ENCODE measurements around the gene ACTL8. TPM values are rescaled to one million over a fixed set of nuclear protein-coding genes. Genes with fewer than 3 reads are reported as not detected.
A peak's percentile ranks its signal among the peaks of the same experiment; 100 is the strongest.

Gene ACTL8
- total and polyA plus RNA-seq, 2 experiments from 2014 or later, result 0.38 to 0.71 TPM

DNA sequence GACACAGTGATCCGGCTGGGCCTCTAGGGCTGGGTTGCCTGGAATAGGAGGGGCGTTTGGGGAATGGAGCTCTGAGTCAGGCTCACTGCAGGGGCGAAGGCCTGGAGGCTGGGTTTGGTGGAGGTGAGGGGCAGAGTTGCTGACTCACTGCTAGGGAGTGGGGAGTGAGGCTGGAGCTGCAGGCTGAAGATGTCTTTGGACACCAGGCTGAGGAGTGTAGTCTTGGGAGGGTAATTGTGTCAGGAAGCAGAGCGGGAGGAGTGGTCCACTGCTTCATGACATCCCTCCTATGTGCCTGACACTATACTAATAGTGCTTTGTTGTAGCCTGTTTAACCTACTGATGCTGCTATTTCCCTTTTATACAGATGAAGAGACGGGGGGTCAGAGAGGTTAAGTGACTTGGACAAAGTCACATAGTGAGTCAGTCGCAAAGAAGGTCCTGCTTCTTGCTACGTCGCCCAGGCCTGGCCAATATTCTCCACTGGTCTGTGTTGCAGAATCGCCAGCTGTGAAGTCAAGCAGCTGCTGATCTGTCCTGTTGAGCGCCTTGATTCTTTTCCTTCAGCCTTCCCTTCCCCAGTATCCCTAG, 13.6 kb downstream of the ACTL8 start:
- H3K4me2 ChIP-seq, result no peak overlapping the region
- H4K20me1 ChIP-seq (replicated peaks; ENCODE audit: insufficient read depth), result no peaks in the 10 kb centered on the region
- ATAC-seq, result peak; percentile 61

More for the DNA sequence above, 13.6 kb downstream of the ACTL8 start:
- H3K27me3 Mint-ChIP-seq (ENCODE audit: insufficient read depth, low read depth, poor library complexity), result peaks cover 6% of the 10 kb centered on the region
- TF ChIP-seq EZH2 (IDR thresholded peaks at IDR 0.05; ENCODE audit: low read depth, unreplicated experiment) (no peak), STAT1 (IDR thresholded peaks at IDR 0.05; ENCODE audit: unreplicated experiment) (no peak), POLR2AphosphoS5 (IDR thresholded peaks at IDR 0.05; ENCODE audit: low read depth) (no peak), ZNF114 (CRISPR knock-in tag; IDR thresholded peaks at IDR 0.05) (no peak), NANOG (IDR thresholded peaks at IDR 0.05; ENCODE audit: borderline replicate concordance) (no peak), JUNB (IDR thresholded peaks at IDR 0.05; ENCODE audit: unreplicated experiment) (no peak)
- TF ChIP-seq, protein P1, sequence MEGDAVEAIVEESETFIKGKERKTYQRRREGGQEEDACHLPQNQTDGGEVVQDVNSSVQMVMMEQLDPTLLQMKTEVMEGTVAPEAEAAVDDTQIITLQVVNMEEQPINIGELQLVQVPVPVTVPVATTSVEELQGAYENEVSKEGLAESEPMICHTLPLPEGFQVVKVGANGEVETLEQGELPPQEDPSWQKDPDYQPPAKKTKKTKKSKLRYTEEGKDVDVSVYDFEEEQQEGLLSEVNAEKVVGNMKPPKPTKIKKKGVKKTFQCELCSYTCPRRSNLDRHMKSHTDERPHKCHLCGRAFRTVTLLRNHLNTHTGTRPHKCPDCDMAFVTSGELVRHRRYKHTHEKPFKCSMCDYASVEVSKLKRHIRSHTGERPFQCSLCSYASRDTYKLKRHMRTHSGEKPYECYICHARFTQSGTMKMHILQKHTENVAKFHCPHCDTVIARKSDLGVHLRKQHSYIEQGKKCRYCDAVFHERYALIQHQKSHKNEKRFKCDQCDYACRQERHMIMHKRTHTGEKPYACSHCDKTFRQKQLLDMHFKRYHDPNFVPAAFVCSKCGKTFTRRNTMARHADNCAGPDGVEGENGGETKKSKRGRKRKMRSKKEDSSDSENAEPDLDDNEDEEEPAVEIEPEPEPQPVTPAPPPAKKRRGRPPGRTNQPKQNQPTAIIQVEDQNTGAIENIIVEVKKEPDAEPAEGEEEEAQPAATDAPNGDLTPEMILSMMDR (conservative IDR thresholded peaks at IDR 0.05; ENCODE audit: low read depth in 2 of 2), result no peak
- TF ChIP-seq, protein P2, sequence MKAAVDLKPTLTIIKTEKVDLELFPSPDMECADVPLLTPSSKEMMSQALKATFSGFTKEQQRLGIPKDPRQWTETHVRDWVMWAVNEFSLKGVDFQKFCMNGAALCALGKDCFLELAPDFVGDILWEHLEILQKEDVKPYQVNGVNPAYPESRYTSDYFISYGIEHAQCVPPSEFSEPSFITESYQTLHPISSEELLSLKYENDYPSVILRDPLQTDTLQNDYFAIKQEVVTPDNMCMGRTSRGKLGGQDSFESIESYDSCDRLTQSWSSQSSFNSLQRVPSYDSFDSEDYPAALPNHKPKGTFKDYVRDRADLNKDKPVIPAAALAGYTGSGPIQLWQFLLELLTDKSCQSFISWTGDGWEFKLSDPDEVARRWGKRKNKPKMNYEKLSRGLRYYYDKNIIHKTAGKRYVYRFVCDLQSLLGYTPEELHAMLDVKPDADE (IDR thresholded peaks at IDR 0.05), result no peak
- TF ChIP-seq, protein P3, sequence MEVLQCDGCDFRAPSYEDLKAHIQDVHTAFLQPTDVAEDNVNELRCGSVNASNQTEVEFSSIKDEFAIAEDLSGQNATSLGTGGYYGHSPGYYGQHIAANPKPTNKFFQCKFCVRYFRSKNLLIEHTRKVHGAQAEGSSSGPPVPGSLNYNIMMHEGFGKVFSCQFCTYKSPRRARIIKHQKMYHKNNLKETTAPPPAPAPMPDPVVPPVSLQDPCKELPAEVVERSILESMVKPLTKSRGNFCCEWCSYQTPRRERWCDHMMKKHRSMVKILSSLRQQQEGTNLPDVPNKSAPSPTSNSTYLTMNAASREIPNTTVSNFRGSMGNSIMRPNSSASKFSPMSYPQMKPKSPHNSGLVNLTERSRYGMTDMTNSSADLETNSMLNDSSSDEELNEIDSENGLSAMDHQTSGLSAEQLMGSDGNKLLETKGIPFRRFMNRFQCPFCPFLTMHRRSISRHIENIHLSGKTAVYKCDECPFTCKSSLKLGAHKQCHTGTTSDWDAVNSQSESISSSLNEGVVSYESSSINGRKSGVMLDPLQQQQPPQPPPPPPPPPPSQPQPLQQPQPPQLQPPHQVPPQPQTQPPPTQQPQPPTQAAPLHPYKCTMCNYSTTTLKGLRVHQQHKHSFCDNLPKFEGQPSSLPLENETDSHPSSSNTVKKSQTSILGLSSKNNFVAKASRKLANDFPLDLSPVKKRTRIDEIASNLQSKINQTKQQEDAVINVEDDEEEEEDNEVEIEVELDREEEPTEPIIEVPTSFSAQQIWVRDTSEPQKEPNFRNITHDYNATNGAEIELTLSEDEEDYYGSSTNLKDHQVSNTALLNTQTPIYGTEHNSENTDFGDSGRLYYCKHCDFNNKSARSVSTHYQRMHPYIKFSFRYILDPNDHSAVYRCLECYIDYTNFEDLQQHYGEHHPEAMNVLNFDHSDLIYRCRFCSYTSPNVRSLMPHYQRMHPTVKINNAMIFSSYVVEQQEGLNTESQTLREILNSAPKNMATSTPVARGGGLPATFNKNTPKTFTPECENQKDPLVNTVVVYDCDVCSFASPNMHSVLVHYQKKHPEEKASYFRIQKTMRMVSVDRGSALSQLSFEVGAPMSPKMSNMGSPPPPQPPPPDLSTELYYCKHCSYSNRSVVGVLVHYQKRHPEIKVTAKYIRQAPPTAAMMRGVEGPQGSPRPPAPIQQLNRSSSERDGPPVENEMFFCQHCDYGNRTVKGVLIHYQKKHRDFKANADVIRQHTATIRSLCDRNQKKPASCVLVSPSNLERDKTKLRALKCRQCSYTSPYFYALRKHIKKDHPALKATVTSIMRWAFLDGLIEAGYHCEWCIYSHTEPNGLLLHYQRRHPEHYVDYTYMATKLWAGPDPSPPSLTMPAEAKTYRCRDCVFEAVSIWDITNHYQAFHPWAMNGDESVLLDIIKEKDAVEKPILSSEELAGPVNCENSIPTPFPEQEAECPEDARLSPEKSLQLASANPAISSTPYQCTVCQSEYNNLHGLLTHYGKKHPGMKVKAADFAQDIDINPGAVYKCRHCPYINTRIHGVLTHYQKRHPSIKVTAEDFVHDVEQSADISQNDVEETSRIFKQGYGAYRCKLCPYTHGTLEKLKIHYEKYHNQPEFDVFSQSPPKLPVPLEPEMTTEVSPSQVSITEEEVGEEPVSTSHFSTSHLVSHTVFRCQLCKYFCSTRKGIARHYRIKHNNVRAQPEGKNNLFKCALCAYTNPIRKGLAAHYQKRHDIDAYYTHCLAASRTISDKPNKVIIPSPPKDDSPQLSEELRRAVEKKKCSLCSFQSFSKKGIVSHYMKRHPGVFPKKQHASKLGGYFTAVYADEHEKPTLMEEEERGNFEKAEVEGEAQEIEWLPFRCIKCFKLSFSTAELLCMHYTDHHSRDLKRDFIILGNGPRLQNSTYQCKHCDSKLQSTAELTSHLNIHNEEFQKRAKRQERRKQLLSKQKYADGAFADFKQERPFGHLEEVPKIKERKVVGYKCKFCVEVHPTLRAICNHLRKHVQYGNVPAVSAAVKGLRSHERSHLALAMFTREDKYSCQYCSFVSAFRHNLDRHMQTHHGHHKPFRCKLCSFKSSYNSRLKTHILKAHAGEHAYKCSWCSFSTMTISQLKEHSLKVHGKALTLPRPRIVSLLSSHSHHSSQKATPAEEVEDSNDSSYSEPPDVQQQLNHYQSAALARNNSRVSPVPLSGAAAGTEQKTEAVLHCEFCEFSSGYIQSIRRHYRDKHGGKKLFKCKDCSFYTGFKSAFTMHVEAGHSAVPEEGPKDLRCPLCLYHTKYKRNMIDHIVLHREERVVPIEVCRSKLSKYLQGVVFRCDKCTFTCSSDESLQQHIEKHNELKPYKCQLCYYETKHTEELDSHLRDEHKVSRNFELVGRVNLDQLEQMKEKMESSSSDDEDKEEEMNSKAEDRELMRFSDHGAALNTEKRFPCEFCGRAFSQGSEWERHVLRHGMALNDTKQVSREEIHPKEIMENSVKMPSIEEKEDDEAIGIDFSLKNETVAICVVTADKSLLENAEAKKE (CRISPR knock-in tag; IDR thresholded peaks at IDR 0.05), result no peak
- peaks cover 16% of the 10 kb centered on the region for H3K4me1 Mint-ChIP-seq
- no peaks in the 10 kb centered on the region for H3F3A ChIP-seq (replicated peaks; ENCODE audit: low read depth)
- H3K4me1 ChIP-seq (ENCODE audit: insufficient read depth), result no peaks in the 10 kb centered on the region
- H3K9me2 ChIP-seq (ENCODE audit: insufficient read depth), result no peaks in the 10 kb centered on the region
- no peak overlapping the region for H3K4me3 ChIP-seq
- no peaks in the 10 kb centered on the region for H3K36me3 Mint-ChIP-seq (ENCODE audit: low read depth)
- no peak overlapping the region for H3K4me3 Mint-ChIP-seq
- H3K9me3 Mint-ChIP-seq, result no peaks in the 10 kb centered on the region
- no peak for DNase-seq (ENCODE audit: low spot score)
- no peaks in the 10 kb centered on the region for H3K36me3 ChIP-seq (ENCODE audit: insufficient read depth)
- peak overlapping the region; percentile 32; the same call in 1 of the 2 replicates for H2AFZ ChIP-seq
- H3K79me2 ChIP-seq (replicated peaks; ENCODE audit: insufficient read depth), result no peaks in the 10 kb centered on the region
- H3K27ac ChIP-seq (ENCODE audit: low read depth), result no peak overlapping the region
- H3K27ac Mint-ChIP-seq, result peak overlapping the region; percentile 35; the same call in 1 of the 2 replicates
- H3K27me3 ChIP-seq (ENCODE audit: insufficient read depth), result no peaks in the 10 kb centered on the region
